CD14-positive monocyte (primary cell): Measurements from ENCODE around the gene MTMR12. TPM values are rescaled to one million over a fixed set of nuclear protein-coding genes. Genes with fewer than 3 reads are reported as not detected.

Experiments used
- DNase-seq, 3 donors: peaks; one replicate each; pipeline ENCODE4 v3.0.0-alpha.2; 2011 to 2022
- H2AFZ ChIP-seq: 2 replicates; pipeline ENCODE4 v1.6.0; 2012; ENCODE audit warnings: mild to moderate bottlenecking, low read depth, low read length, inconsistent platforms; ENCODE audit not compliant: insufficient read depth, poor library complexity, severe bottlenecking
- H3K27ac ChIP-seq, 2 donors: 1 replicate in 1 of 2; 2 replicates in 1 of 2; pipeline ENCODE4 v1.5.1; 2012 to 2013; ENCODE audit warnings: low read length in 2 of 2, control low read depth in 1 of 2, inconsistent platforms in 1 of 2, low read depth in 1 of 2, mild to moderate bottlenecking in 1 of 2
- H3K27me3 ChIP-seq, 2 donors: one replicate each; pipeline versions ENCODE4 v1.6.0 to v1.6.1; 2011 to 2013; ENCODE audit warnings: low read length in 2 of 2; ENCODE audit not compliant: control insufficient read depth in 2 of 2, insufficient read depth in 2 of 2
- H3K36me3 ChIP-seq, 2 donors: replicated peaks in 1 of 2; 1 replicate in 1 of 2; 2 replicates in 1 of 2; pipeline versions ENCODE4 v1.5.1 to v1.6.1; 2012 to 2013; ENCODE audit warnings: low read length in 2 of 2, control low read depth in 1 of 2, inconsistent platforms in 1 of 2, mild to moderate bottlenecking in 1 of 2; ENCODE audit not compliant: insufficient read depth in 2 of 2, control insufficient read depth in 1 of 2
- H3K4me1 ChIP-seq, 2 donors: 1 replicate in 1 of 2; 2 replicates in 1 of 2; pipeline versions ENCODE4 v1.5.1 to v1.6.1; 2012 to 2013; ENCODE audit warnings: low read length in 2 of 2, control low read depth in 1 of 2, inconsistent platforms in 1 of 2, mild to moderate bottlenecking in 1 of 2, moderate library complexity in 1 of 2; ENCODE audit not compliant: insufficient read depth in 2 of 2, control insufficient read depth in 1 of 2
- H3K4me2 ChIP-seq: replicated peaks from 2 replicates; pipeline ENCODE3; 2012; ENCODE audit warnings: low read length, moderate library complexity, mild to moderate bottlenecking; ENCODE audit not compliant: poor library complexity, severe bottlenecking; ENCODE audit errors: extremely low read depth
- H3K4me3 ChIP-seq, 3 experiments: fragments of 200-600 bp in 1 of 3; sonication (generic) in 1 of 3; replicated peaks in 1 of 3; 1 replicate in 2 of 3; 2 replicates in 1 of 3; pipeline ENCODE4 v1.5.1; 2011 to 2013; ENCODE audit warnings: low read length in 3 of 3, mild to moderate bottlenecking in 3 of 3, control low read depth in 2 of 3, low read depth in 2 of 3, inconsistent platforms in 1 of 3, moderate library complexity in 1 of 3
- H3K79me2 ChIP-seq: 2 replicates; pipeline ENCODE4 v1.6.0; 2012; ENCODE audit warnings: mild to moderate bottlenecking, control low read depth, inconsistent platforms, low read length, moderate library complexity; ENCODE audit not compliant: insufficient read depth
- H3K9ac ChIP-seq: 2 replicates; pipeline ENCODE4 v1.6.0; 2017; ENCODE audit warnings: low read length, mild to moderate bottlenecking; ENCODE audit not compliant: insufficient read depth, poor library complexity, severe bottlenecking
- H3K9me3 ChIP-seq, 2 donors: replicated peaks in 1 of 2; 1 replicate in 1 of 2; 2 replicates in 1 of 2; pipeline versions ENCODE4 v1.5.1 to v1.6.1; 2012 to 2013; ENCODE audit warnings: low read length in 2 of 2, control low read depth in 1 of 2; ENCODE audit not compliant: control insufficient read depth in 1 of 2, insufficient read depth in 1 of 2
- H4K20me1 ChIP-seq: 2 replicates; pipeline ENCODE4 v1.6.0; 2012; ENCODE audit warnings: mild to moderate bottlenecking, low read length, control low read depth, moderate library complexity; ENCODE audit not compliant: insufficient read depth
- H3K27ac Mint-ChIP-seq, 7 donors: one replicate each; pipeline ENCODE4 v1.8.0; 2020; ENCODE audit warnings: mild to moderate bottlenecking in 7 of 7, mixed read lengths in 7 of 7, moderate library complexity in 6 of 7, inconsistent platforms in 2 of 7
- H3K27me3 Mint-ChIP-seq, 3 donors: one replicate each; pipeline ENCODE4 v1.8.0; 2021 to 2022; ENCODE audit warnings: low read depth in 3 of 3, mild to moderate bottlenecking in 3 of 3, mixed read lengths in 3 of 3, moderate library complexity in 3 of 3, inconsistent platforms in 1 of 3
- H3K36me3 Mint-ChIP-seq, 2 donors: one replicate each; pipeline ENCODE4 v1.8.0; 2020; ENCODE audit warnings: mixed read lengths in 2 of 2, inconsistent platforms in 1 of 2, mild to moderate bottlenecking in 1 of 2
- H3K4me1 Mint-ChIP-seq: one replicate; pipeline ENCODE4 v1.8.0; 2020; ENCODE audit warnings: mild to moderate bottlenecking, mixed read lengths
- H3K4me3 Mint-ChIP-seq, 2 donors: one replicate each; pipeline ENCODE4 v1.8.0; 2020; ENCODE audit warnings: mild to moderate bottlenecking in 2 of 2, mixed read lengths in 2 of 2, moderate library complexity in 1 of 2
- H3K9me3 Mint-ChIP-seq, 7 donors: one replicate each; pipeline ENCODE4 v1.8.0; 2020 to 2022; ENCODE audit warnings: mixed read lengths in 7 of 7, mild to moderate bottlenecking in 6 of 7, moderate library complexity in 6 of 7, inconsistent platforms in 2 of 7
- WGBS: methylation state at CpG from one replicate; pipeline ENCODE4 v1.1.5; 2013; ENCODE audit warnings: missing lambda C conversion rate; ENCODE audit not compliant: insufficient coverage; 5-methylcytosine and 5-hydroxymethylcytosine counted together
- intact Hi-C, 2 donors: fragments of 100-400 bp; cut with micrococcal nuclease; formaldehyde crosslinking; loops; one replicate each; pipeline versions ENCODE4 v1.15.0 to v1.15.1; 2023
- polyA plus RNA-seq, 3 donors: library from polyadenylated mRNA; depleted of rRNA in 1 of 3; unstranded in 2 of 3; stranded (reverse) in 1 of 3; fragments of 300-500 nt in 2 of 3; fragments of >200 nt in 1 of 3; fragmentation: Illumina TruSeq in 2 of 3; gene quantifications; 1 replicate in 2 of 3; 2 replicates in 1 of 3; pipeline ENCODE4 v1.2.3, GENCODE V29; 2012 to 2021
- TF ChIP-seq, protein P1 (sequence below): fragments of 200-600 bp; IDR thresholded peaks from one replicate; pipeline ENCODE4 v1.8.0; 2022; ENCODE audit warnings: antibody characterized with exemption, mild to moderate bottlenecking

MTMR12 gene
- polyA plus RNA-seq, 3 donors = 10.3 to 19.0 (median 17.3) TPM

GRCh38 chr5:32301891-32302290 lies 10.8 kb downstream of the MTMR12 start:
- no peak overlapping the region for H3K4me3 Mint-ChIP-seq
- peaks cover 15 to 28% of the 10 kb centered on the region in 2 donors for H3K36me3 Mint-ChIP-seq
- Histone ChIP-seq H3K79me2 (peaks cover 78% of the 10 kb centered on the region), H3K9me3 (no peaks in the 10 kb centered on the region), H3K27me3 (no peaks in the 10 kb centered on the region), H3K9ac (no peak overlapping the region), H4K20me1 (peaks cover 84% of the 10 kb centered on the region), H3K36me3 (peaks cover 0 to 8% of the 10 kb centered on the region in 2 donors), H2AFZ (no peak overlapping the region), H3K27ac (no peak overlapping the region), H3K4me3 (no peak overlapping the region), H3K4me1 (peaks cover 3 to 6% of the 10 kb centered on the region in 2 donors), H3K4me2 (no peak overlapping the region)
- H3K4me1 Mint-ChIP-seq = peaks cover 33% of the 10 kb centered on the region
- no peaks in the 10 kb centered on the region for H3K27me3 Mint-ChIP-seq
- intact Hi-C loops = loop anchor here in 1 of 2 donors (10.0 kb wide), 1 partner anchor 137 kb away; no protein-coding TSS in a partner anchor
- no peak for DNase-seq
- TF ChIP-seq, protein P1, sequence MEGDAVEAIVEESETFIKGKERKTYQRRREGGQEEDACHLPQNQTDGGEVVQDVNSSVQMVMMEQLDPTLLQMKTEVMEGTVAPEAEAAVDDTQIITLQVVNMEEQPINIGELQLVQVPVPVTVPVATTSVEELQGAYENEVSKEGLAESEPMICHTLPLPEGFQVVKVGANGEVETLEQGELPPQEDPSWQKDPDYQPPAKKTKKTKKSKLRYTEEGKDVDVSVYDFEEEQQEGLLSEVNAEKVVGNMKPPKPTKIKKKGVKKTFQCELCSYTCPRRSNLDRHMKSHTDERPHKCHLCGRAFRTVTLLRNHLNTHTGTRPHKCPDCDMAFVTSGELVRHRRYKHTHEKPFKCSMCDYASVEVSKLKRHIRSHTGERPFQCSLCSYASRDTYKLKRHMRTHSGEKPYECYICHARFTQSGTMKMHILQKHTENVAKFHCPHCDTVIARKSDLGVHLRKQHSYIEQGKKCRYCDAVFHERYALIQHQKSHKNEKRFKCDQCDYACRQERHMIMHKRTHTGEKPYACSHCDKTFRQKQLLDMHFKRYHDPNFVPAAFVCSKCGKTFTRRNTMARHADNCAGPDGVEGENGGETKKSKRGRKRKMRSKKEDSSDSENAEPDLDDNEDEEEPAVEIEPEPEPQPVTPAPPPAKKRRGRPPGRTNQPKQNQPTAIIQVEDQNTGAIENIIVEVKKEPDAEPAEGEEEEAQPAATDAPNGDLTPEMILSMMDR = no peak
- peaks cover 0 to 2% (median 0%) of the 10 kb centered on the region in 7 donors for H3K9me3 Mint-ChIP-seq
- no peak overlapping the region for H3K27ac Mint-ChIP-seq
- WGBS = no CpG with 5 or more reads among the region's 2 CpGs

DNA sequence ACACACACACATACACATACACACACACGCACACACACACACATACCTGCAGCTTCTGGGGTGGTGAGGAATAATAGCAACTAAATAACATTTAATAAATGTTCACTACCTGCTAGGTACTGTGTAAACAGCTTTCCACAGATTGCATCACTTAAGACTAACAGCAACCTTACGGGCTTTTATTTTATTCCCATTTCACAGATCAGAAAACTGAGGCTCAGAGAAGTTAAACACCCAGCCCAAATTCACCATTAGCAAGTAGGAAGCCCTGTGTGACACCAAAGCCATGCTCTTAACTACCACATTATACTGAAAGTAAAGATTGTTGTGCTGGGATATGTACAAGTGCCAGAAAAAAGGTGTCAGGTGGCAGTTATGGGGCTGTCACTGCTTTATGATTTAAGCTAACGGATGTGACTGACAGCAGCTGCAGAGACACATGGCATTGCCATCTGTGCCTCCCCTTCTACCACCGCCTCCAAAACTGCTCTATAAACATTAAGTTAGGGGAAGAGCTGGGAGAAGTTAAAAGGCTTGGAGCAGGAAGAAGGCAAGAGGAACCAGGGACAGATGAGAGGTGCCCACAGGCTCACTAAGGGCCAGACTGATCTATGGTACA lies 13.6 kb downstream of the MTMR12 start:
- Mint-ChIP-seq H3K27me3 (no peaks in the 10 kb centered on the region), H3K9me3 (peaks cover 0 to 2% (median 0%) of the 10 kb centered on the region in 7 donors), H3K4me3 (no peak overlapping the region), H3K36me3 (peaks cover 37 to 47% of the 10 kb centered on the region in 2 donors), H3K4me1 (peaks cover 21% of the 10 kb centered on the region), H3K27ac (peak overlapping the region in 2 of 7 donors; percentile 40 to 59)
- WGBS = no CpG with 5 or more reads among the region's 4 CpGs
- no peaks in the 10 kb centered on the region for H3K27me3 ChIP-seq
- H3K4me2 ChIP-seq = no peak overlapping the region
- H2AFZ ChIP-seq = no peak overlapping the region
- no peaks in the 10 kb centered on the region for H3K9me3 ChIP-seq
- H3K4me1 ChIP-seq = no peaks in the 10 kb centered on the region
- TF ChIP-seq, protein P1 = no peak
- peaks cover 7 to 31% of the 10 kb centered on the region in 2 donors for H3K36me3 ChIP-seq
- H3K4me3 ChIP-seq = no peak overlapping the region
- H3K27ac ChIP-seq = no peak overlapping the region
- peaks cover 53% of the 10 kb centered on the region for H3K79me2 ChIP-seq
- intact Hi-C loops = no loop called here
- H3K9ac ChIP-seq = no peak overlapping the region
- no peak for DNase-seq
- peaks cover 68% of the 10 kb centered on the region for H4K20me1 ChIP-seq
